Stomach smooth muscle (tissue), 2 donors: ENCODE data around the gene ACTL8.

Source experiments
- H3K27ac ChIP-seq: one replicate; pipeline ENCODE4 v1.7.0; 2013; ENCODE audit warnings: mild to moderate bottlenecking, low read length, inconsistent platforms
- H3K27me3 ChIP-seq, 2 donors: one replicate each; pipeline ENCODE4 v1.7.0; 2013; ENCODE audit warnings: low read length in 2 of 2; ENCODE audit not compliant: insufficient read depth in 2 of 2, control insufficient read depth in 1 of 2
- H3K36me3 ChIP-seq, 2 donors: one replicate each; pipeline ENCODE4 v1.7.0; 2013; ENCODE audit warnings: low read length in 2 of 2; ENCODE audit not compliant: control insufficient read depth in 2 of 2, insufficient read depth in 2 of 2
- H3K4me1 ChIP-seq: one replicate; pipeline ENCODE4 v1.7.0; 2013; ENCODE audit warnings: low read length; ENCODE audit not compliant: control insufficient read depth, insufficient read depth
- H3K4me3 ChIP-seq, 2 donors: one replicate each; pipeline ENCODE4 v1.7.0; 2013; ENCODE audit warnings: low read length in 2 of 2
- H3K9ac ChIP-seq, 2 donors: one replicate each; pipeline ENCODE4 v1.7.0; 2013; ENCODE audit warnings: low read length in 2 of 2, mild to moderate bottlenecking in 1 of 2
- H3K9me3 ChIP-seq, 2 donors: one replicate each; pipeline ENCODE4 v1.7.0; 2013; ENCODE audit warnings: low read length in 2 of 2; ENCODE audit not compliant: control insufficient read depth in 2 of 2
- donor health status: healthy.
- donor health status: Pancreatic carcinoma.

Gene ACTL8

GRCh38 chr1:17755120-17755519 lies at the start of gene ACTL8:
TSS of gene ACTL8 (plus strand) at chr1:17755333. CDS start at chr1:17823009, 67,676 bp downstream.
- no peaks in the 10 kb centered on the region for H3K4me1 ChIP-seq
- no peak within 1 kb of the TSS for H3K4me3 ChIP-seq
- peaks cover 20 to 52% of the 10 kb centered on the region in 2 donors for H3K9me3 ChIP-seq

GRCh38 chr1:17706445-17706844 lies 48.7 kb upstream of the ACTL8 start:
- Histone ChIP-seq H3K9ac (no peak overlapping the region), H3K36me3 (no peaks in the 10 kb centered on the region), H3K9me3 (peaks cover 0 to 10% of the 10 kb centered on the region in 2 donors), H3K4me3 (no peak overlapping the region), H3K4me1 (no peaks in the 10 kb centered on the region), H3K27me3 (no peaks in the 10 kb centered on the region), H3K27ac (no peak overlapping the region)

More at GRCh38 chr1:17755120-17755519, at the start of gene ACTL8:
- Histone ChIP-seq H3K27ac (no peak within 1 kb of the TSS), H3K36me3 (no peaks in the 10 kb centered on the region), H3K27me3 (peaks cover 0 to 3% of the 10 kb centered on the region in 2 donors), H3K9ac (no peak within 1 kb of the TSS)

- H3K4me1 ChIP-seq, result no peaks in the 10 kb centered on the region
- no peak overlapping the region for H3K27ac ChIP-seq
- H3K36me3 ChIP-seq, result no peaks in the 10 kb centered on the region
- no peak overlapping the region for H3K9ac ChIP-seq
- H3K9me3 ChIP-seq, result peaks cover 0 to 12% of the 10 kb centered on the region in 2 donors
- H3K4me3 ChIP-seq, result no peak overlapping the region
- peaks cover 0 to 3% of the 10 kb centered on the region in 2 donors for H3K27me3 ChIP-seq
These were observed 45.2 kb upstream of the ACTL8 start for GRCh38 chr1:17709981-17710380.

- Histone ChIP-seq H3K36me3 (no peaks in the 10 kb centered on the region), H3K27ac (no peak overlapping the region), H3K27me3 (peaks cover 3% of the 10 kb centered on the region in 2 donors)
These were observed 44.1 kb upstream of the ACTL8 start for GRCh38 chr1:17710889-17711576.

GRCh38 chr1:17711577-17711910 lies 43.6 kb upstream of the ACTL8 start:
- no peaks in the 10 kb centered on the region for H3K4me1 ChIP-seq
- H3K27me3 ChIP-seq, result peaks cover 3% of the 10 kb centered on the region in 2 donors
- H3K4me3 ChIP-seq, result no peak overlapping the region
- no peaks in the 10 kb centered on the region for H3K36me3 ChIP-seq
- no peak overlapping the region for H3K27ac ChIP-seq
- H3K9ac ChIP-seq, result no peak overlapping the region
- H3K9me3 ChIP-seq, result peaks cover 0 to 12% of the 10 kb centered on the region in 2 donors

More at GRCh38 chr1:17710889-17711576, 44.1 kb upstream of the ACTL8 start:
- Histone ChIP-seq H3K9ac (no peak overlapping the region), H3K4me3 (no peak overlapping the region), H3K4me1 (no peaks in the 10 kb centered on the region), H3K9me3 (peaks cover 0 to 12% of the 10 kb centered on the region in 2 donors)

- peaks cover 0 to 12% of the 10 kb centered on the region in 2 donors for H3K9me3 ChIP-seq
- H3K4me3 ChIP-seq, result no peak overlapping the region
- no peaks in the 10 kb centered on the region for H3K4me1 ChIP-seq
- no peaks in the 10 kb centered on the region for H3K36me3 ChIP-seq
- H3K27ac ChIP-seq, result no peak overlapping the region
- no peak overlapping the region for H3K9ac ChIP-seq
- peaks cover 3% of the 10 kb centered on the region in 2 donors for H3K27me3 ChIP-seq
These were observed 43.2 kb upstream of the ACTL8 start for GRCh38 chr1:17711941-17712340.

GRCh38 chr1:17713993-17714392 lies 41.1 kb upstream of the ACTL8 start:
- H3K27ac ChIP-seq, result no peak overlapping the region

GRCh38 chr1:17717594-17718535 lies 37.3 kb upstream of the ACTL8 start:
- no peaks in the 10 kb centered on the region for H3K9me3 ChIP-seq
- peaks cover 3 to 7% of the 10 kb centered on the region in 2 donors for H3K27me3 ChIP-seq
- no peaks in the 10 kb centered on the region for H3K36me3 ChIP-seq
- H3K4me3 ChIP-seq, result no peak overlapping the region
- no peaks in the 10 kb centered on the region for H3K4me1 ChIP-seq
- H3K9ac ChIP-seq, result no peak overlapping the region
- no peak overlapping the region for H3K27ac ChIP-seq

More at GRCh38 chr1:17713993-17714392, 41.1 kb upstream of the ACTL8 start:
- Histone ChIP-seq H3K9me3 (peaks cover 0 to 12% of the 10 kb centered on the region in 2 donors), H3K4me1 (no peaks in the 10 kb centered on the region), H3K27me3 (peaks cover 3% of the 10 kb centered on the region in 2 donors), H3K9ac (no peak overlapping the region), H3K4me3 (no peak overlapping the region), H3K36me3 (no peaks in the 10 kb centered on the region)

GRCh38 chr1:17719874-17720273 lies 35.3 kb upstream of the ACTL8 start:
- Histone ChIP-seq H3K4me3 (no peak overlapping the region), H3K36me3 (no peaks in the 10 kb centered on the region), H3K27ac (no peak overlapping the region), H3K27me3 (peaks cover 4 to 10% of the 10 kb centered on the region in 2 donors), H3K4me1 (no peaks in the 10 kb centered on the region), H3K9me3 (no peaks in the 10 kb centered on the region), H3K9ac (no peak overlapping the region)

- Histone ChIP-seq H3K4me1 (no peaks in the 10 kb centered on the region), H3K36me3 (no peaks in the 10 kb centered on the region), H3K27ac (no peak overlapping the region), H3K4me3 (no peak overlapping the region), H3K27me3 (peaks cover 4 to 8% of the 10 kb centered on the region in 2 donors), H3K9me3 (no peaks in the 10 kb centered on the region), H3K9ac (no peak overlapping the region)
These were observed 33.7 kb upstream of the ACTL8 start for GRCh38 chr1:17721444-17721843.
